A549 (cell line): ENCODE results near the gene DACT3.

Experiments
- CEBPB ChIP-seq, 2 experiments: fragments of >200 bp in 1 of 2; sonication (Bioruptor Twin) in 1 of 2; formaldehyde crosslinking in 1 of 2; IDR thresholded peaks; 2 replicates each; pipeline ENCODE4 v1.6.1; 2012 to 2016
- E2F6 ChIP-seq: IDR thresholded peaks from 2 replicates; pipeline ENCODE4 v1.6.1; 2012; ENCODE audit warnings: low read depth, borderline replicate concordance
- EHMT2 ChIP-seq: fragments of 200-600 bp; sonication (generic); IDR thresholded peaks from 2 replicates; pipeline ENCODE4 v1.6.1; 2016; ENCODE audit warnings: antibody characterized with exemption, low read depth, mild to moderate bottlenecking, moderate library complexity
- JUN ChIP-seq, 2 experiments: fragments of >200 bp; sonication (Bioruptor Twin); formaldehyde crosslinking; IDR thresholded peaks; 2 replicates in 1 of 2; 3 replicates in 1 of 2; pipeline ENCODE4 v1.6.1; 2016 to 2017
- MYC ChIP-seq: IDR thresholded peaks from 2 replicates; pipeline ENCODE4 v1.6.1; 2012; ENCODE audit warnings: mild to moderate bottlenecking, inconsistent platforms, low read length, improper control_type of control experiment, borderline replicate concordance
- PHF8 ChIP-seq: fragments of 200-600 bp; sonication (generic); IDR thresholded peaks from 2 replicates; pipeline ENCODE4 v1.6.1; 2016; ENCODE audit warnings: low read depth, mild to moderate bottlenecking, antibody characterized with exemption, moderate library complexity, borderline replicate concordance
- POLR2A ChIP-seq: IDR thresholded peaks from 2 replicates; pipeline ENCODE4 v1.6.1; 2012; ENCODE audit warnings: mild to moderate bottlenecking, low read length
- RAD21 ChIP-seq, 2 experiments: fragments of >200 bp in 1 of 2; sonication (Bioruptor Twin) in 1 of 2; formaldehyde crosslinking in 1 of 2; IDR thresholded peaks in 1 of 2; conservative IDR thresholded peaks in 1 of 2; 2 replicates in 1 of 2; 3 replicates in 1 of 2; pipeline ENCODE4 v1.6.1; 2012 to 2018; ENCODE audit warnings: inconsistent platforms in 1 of 2
- ZSCAN20 ChIP-seq: fragments of 250-450 bp; sonication (Bioruptor Pico); IDR thresholded peaks from 2 replicates; pipeline ENCODE4 v1.8.0; 2022; ENCODE audit warnings: mild to moderate bottlenecking, moderate library complexity
- TF ChIP-seq, protein P1 (sequence below): fragments of >200 bp; sonication (Bioruptor Twin); formaldehyde crosslinking; IDR thresholded peaks from 3 replicates; pipeline ENCODE4 v1.5.1; 2016

DNA sequence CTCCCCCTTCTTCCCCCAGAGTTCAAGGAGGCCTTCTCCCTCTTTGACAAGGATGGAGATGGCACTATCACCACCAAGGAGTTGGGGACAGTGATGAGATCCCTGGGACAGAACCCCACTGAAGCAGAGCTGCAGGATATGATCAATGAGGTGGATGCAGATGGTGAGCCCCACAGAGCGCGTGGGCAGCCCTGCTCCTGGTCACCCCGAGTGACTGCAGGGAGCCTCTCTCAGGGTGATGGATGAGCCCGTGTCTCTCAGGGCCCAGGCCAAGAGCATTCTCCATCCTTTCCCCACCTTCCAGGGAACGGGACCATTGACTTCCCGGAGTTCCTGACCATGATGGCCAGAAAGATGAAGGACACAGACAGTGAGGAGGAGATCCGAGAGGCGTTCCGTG is 52.8 kb downstream of the DACT3 start:
- TF ChIP-seq POLR2A (no peak), JUN (IDR thresholded peaks at IDR 0.05) (no peak), EHMT2 (no peak), MYC (no peak), PHF8 (no peak), CEBPB (IDR thresholded peaks at IDR 0.05) (no peak), E2F6 (no peak), RAD21 (conservative IDR thresholded peaks at IDR 0.05 in 1 of 2, IDR thresholded peaks at IDR 0.05 in 1 of 2) (no peak), ZSCAN20 (CRISPR knock-in tag) (no peak)
- TF ChIP-seq, protein P1, sequence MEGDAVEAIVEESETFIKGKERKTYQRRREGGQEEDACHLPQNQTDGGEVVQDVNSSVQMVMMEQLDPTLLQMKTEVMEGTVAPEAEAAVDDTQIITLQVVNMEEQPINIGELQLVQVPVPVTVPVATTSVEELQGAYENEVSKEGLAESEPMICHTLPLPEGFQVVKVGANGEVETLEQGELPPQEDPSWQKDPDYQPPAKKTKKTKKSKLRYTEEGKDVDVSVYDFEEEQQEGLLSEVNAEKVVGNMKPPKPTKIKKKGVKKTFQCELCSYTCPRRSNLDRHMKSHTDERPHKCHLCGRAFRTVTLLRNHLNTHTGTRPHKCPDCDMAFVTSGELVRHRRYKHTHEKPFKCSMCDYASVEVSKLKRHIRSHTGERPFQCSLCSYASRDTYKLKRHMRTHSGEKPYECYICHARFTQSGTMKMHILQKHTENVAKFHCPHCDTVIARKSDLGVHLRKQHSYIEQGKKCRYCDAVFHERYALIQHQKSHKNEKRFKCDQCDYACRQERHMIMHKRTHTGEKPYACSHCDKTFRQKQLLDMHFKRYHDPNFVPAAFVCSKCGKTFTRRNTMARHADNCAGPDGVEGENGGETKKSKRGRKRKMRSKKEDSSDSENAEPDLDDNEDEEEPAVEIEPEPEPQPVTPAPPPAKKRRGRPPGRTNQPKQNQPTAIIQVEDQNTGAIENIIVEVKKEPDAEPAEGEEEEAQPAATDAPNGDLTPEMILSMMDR: no peak
